ENCODE measurements around the gene RECK. TPM values are rescaled to one million over a fixed set of nuclear protein-coding genes. Genes with fewer than 3 reads are reported as not detected.
"Not testable (repeated sequence)": the region's sequence is repeated elsewhere in the genome, so short reads cannot be mapped to it uniquely, and the experiment has no call there.

RECK gene
- total RNA-seq, 1 donor from 2014 or later, result 7.5 TPM

DNA sequence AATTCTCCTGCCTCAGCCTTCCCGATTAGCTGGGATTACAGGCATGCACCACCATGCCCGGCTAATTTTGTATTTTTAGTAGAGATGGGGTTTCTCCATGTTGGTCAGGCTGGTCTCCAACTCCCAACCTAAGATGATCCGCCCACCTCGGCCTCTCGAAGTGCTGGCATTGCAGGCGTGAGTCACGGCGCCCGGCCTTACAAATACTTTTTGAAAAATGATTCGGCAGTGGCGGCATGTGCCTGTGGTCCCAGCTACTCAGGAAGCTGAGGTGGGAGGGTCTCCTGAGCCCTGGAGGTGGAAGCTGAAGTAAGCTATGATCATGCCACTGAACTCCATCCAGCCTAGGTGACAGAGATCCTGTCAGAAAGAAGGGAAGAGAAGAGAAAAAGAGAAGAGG lies 123.4 kb downstream of the RECK start:
- DNase-seq, result not testable (repeated sequence)

GRCh38 chr9:36161187-36161586 lies 124.5 kb downstream of the RECK start:
- no peak for DNase-seq

DNA sequence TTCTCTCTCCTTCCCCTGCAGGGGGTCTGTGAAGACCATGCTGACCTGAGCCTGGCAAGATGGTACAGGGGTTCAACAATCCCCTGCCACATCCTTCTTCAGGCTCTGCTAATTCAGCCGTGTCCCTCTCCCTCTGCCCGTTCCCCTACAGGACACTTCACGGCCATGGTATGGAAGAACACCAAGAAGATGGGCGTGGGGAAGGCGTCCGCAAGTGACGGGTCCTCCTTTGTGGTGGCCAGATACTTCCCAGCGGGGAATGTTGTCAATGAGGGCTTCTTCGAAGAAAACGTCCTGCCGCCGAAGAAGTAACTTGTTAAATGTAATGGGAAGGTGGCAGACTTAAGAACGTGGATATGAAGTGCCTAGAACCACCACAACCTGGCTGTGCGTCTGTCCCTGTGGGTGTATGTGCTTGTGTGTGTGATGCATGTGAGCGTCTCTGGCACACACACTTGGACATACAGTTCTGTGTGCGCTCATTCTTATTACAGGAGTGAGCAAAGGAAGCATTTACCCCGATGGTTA lies 125.6 kb downstream of the RECK start:
- DNase-seq, result no peak

GRCh38 chr9:36163049-36163785 lies 126.5 kb downstream of the RECK start:
- DNase-seq, result peak; percentile 42

DNA sequence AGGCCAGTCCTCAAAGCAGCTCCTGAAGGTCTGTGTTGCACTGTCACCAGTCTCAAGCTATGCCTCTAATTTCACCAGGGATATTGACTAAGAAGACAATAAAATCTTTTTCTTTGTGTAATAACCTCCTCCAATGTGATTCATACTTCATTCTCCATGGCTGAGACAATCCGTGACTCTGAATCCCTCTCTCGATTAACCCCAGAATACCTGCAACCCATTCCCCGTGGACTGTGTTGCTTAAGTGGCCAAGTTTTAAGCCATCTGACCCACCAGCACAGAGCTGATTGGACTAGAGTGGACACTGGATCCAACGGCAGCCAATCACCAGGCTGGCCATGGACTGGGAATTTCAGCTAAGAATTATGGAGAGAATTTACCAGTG lies 127.1 kb downstream of the RECK start:
- no peak for DNase-seq

DNA sequence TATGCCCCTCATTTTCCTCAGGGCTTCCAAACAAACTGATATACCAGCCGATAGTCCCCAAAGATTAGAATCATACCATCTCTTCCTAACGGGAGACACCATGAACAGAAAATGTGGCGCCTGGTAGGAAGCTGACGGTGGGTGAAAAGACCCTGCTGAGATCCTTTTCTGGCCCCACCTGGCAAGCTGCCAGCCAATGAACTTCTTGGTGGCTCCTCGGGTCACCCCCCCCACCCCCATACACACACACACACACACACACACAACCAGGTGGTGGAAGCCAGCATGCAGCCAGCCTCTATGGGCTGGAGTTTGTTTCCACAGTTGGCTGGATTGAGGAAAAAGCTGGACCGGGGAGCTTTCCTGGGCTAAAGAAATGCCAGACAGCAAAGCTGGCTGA lies 127.7 kb downstream of the RECK start:
- no peak for DNase-seq

GRCh38 chr9:36164989-36165388 lies 128.3 kb downstream of the RECK start:
- DNase-seq, result no peak

DNA sequence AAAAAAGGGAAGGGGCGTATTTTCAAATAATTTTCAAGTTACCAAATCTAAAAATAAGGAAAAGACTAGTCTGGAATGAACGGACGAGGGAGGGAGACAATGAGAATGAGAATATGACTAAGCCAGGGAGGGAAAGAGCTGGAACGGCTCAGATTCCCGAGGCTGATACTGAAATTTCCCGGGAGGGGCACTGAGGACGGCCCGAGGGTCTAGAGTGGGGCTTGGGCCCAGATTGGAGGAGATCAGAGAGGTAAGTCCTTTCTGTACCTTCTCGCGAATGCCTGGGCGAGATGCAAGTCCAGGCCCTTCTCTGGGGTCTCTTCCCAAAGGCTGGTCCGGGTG lies 129.1 kb downstream of the RECK start:
- no peak for DNase-seq

- DNase-seq, result peak; percentile 70
These were observed 129.6 kb downstream of the RECK start for GRCh38 chr9:36166168-36166927.

GRCh38 chr9:36169166-36169565 lies 132.5 kb downstream of the RECK start, which contains the start of gene CCIN:
TSS of gene CCIN (plus strand) at chr9:36169388. CDS start at chr9:36169503, 115 bp downstream.
- no peak for DNase-seq

- no peak for DNase-seq
These were observed 133.0 kb downstream of the RECK start for GRCh38 chr9:36169708-36170107.

DNA sequence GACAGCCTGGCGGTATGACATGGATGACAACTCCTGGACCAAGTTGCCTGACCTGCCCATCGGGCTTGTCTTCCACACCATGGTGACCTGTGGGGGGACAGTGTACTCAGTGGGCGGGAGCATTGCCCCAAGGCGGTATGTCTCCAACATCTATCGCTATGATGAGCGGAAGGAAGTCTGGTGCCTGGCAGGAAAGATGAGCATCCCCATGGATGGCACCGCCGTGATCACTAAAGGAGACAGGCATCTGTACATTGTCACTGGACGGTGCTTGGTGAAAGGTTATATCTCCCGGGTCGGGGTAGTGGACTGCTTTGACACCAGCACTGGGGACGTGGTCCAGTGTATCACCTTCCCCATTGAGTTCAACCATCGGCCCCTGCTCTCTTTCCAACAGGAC lies 133.8 kb downstream of the RECK start:
- DNase-seq, result no peak

GRCh38 chr9:36173861-36174260 lies 137.1 kb downstream of the RECK start:
- no peak for DNase-seq

Small RNA genes lying within 50 kb of the gene (small RNA-seq; reads per million reads assigned to genes)
- gene RF02275, result not detected

Other genes with a start within 250 kb of the RECK start
- gene NPR2, start 245.3 kb upstream of the RECK start, total RNA-seq, result 11.2 TPM
- 4.7 TPM for gene SPAG8, start 224.7 kb upstream of the RECK start, total RNA-seq
- 7.0 TPM for gene HINT2, start 221.9 kb upstream of the RECK start, total RNA-seq
- not detected for gene FAM221B, start 208.2 kb upstream of the RECK start, total RNA-seq
- 5.6 TPM for gene TMEM8B, start 207.7 kb upstream of the RECK start, total RNA-seq
- gene OR13J1, start 166.5 kb upstream of the RECK start, total RNA-seq, result not detected
- not detected for gene HRCT1, start 130.7 kb upstream of the RECK start, total RNA-seq
- 0.31 TPM for gene SPAAR, start 127.4 kb upstream of the RECK start, total RNA-seq
- not detected for gene OR2S2, start 78.8 kb upstream of the RECK start, total RNA-seq
- 9.2 TPM for gene GLIPR2, start 99.8 kb downstream of the RECK start, total RNA-seq
- gene CCIN, start 132.5 kb downstream of the RECK start, total RNA-seq, result not detected
- 116 TPM for gene CLTA, start 154.0 kb downstream of the RECK start, total RNA-seq
- 37.9 TPM for gene GNE, start 221.5 kb downstream of the RECK start, total RNA-seq